Stimulated activated CD8-positive, alpha-beta memory T cell treated with anti-CD3 and anti-CD28 coated beads, Interleukin-12 subunit alpha, Interleukin-12 subunit beta, amount 100 ng/mL, for 1 hour (primary cell): ENCODE measurements around the gene POGZ.
"Not testable (repeated sequence)": the region's sequence is repeated elsewhere in the genome, so short reads cannot be mapped to it uniquely, and the experiment has no call there.

Source experiments
- DNase-seq: peaks from one replicate; pipeline ENCODE4 v3.0.0-alpha.2; 2020; ENCODE audit warnings: low read depth

POGZ gene

DNA sequence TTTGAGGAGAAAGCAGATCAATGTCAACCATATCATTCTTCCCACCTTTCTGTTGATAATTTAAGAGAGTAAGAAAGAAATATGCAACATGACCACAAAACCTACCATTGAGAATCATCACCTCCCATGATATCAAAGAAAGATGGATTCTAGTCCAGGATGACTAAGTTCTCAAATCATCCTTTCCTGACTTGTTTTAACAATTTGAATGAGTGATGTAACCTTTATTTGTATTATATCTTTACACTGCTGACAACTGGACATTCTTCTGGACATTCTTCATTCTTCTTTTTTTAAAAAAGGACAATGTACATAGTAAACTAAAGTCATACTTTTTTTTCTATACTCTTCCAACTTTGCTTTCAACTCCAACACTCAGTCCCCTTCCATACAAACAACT is 50.4 kb downstream of the POGZ start:
- DNase-seq, result no peak

GRCh38 chr1:151407304-151407703 is 52.0 kb downstream of the POGZ start:
- DNase-seq, result no peak

GRCh38 chr1:151406176-151406575 is 53.1 kb downstream of the POGZ start:
- no peak for DNase-seq

DNA sequence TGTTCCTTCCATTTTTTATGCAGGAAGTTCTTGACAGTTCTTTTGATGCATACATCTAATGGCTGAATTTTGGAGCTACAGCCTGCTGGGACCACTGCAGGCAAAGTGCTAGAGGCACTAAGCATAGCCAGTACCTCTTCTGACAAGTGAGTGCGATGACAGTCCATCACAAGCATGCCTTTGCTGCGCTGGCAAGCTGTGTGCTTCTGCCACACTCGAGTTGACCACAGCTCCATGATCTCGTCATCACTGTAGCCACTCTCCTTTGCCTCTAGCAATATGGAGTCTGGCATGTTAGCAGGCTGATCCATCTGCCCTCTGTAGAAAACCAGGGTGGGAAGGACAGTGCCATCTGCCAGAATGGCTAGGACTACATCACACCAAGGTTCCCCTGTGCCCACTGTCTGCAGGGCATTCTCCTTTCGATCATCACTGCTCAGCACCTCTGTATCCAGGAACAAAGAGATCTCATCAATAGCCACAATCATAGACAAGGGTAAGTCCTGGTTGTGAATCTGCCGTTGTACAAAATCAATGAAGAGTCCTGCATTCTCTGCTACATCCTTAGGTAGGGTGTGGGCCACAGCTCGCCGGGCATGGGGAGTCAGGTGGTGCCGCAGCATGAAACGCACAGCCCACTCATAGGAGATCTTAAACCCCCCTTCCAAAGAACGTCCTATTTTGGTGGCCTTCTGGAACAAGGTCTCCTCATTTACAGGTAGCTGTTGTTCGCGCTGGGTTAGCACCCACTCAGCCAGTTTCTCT is 53.9 kb downstream of the POGZ start:
- DNase-seq, result no peak

DNA sequence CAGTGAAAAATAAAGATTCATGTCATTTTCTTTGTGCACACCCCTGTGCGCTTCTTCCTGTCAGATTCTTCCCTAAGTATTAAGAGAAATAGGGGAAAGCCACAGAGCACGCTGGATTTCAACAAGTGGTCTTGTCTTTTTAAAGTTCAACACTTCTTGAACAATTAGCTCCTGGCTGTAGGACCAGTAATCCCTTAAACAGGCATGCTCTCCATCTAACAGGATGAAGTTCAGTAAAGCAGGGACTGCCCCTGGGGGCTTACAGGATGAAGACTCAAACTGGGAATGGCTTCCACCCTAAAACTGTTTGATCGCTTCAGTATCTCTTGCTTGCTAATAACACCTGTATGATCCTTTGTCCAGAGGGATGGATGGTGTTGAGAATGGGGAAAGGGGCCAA is 55.7 kb downstream of the POGZ start:
- no peak for DNase-seq

- no peak for DNase-seq
Measured at GRCh38 chr1:151402764-151403163, 56.5 kb downstream of the POGZ start.

- DNase-seq, result no peak
Measured at GRCh38 chr1:151401860-151402259, 57.4 kb downstream of the POGZ start.

GRCh38 chr1:151401125-151401788 is 58.0 kb downstream of the POGZ start:
- no peak for DNase-seq

GRCh38 chr1:151399324-151400171 is 59.7 kb downstream of the POGZ start, which contains the start of gene PSMB4:
Gene PSMB4, plus strand, starts transcription at chr1:151399573. Its CDS starts 15 bp downstream, at chr1:151399588.
- peak; percentile 71 for DNase-seq

- DNase-seq, result not testable (repeated sequence)
Measured at GRCh38 chr1:151396265-151396664, 63.0 kb downstream of the POGZ start.

DNA sequence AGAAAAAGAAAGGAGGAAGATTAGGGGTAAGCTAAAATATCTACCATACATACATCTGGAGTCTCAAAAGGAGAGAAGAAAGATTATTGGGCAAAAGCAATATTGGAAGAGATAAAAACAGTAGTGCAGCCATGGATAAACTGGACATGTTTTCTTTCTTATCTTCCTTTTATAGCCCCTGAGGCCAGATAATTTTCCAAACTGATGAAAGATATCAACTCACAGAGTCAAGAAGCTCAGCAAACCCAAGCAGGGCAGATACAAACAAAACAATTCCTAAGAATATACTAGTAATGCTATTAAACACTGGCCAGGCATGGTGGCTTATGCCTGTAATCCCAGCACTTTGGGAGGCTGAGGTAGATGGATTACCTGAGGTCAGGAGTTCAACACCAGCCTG is 65.7 kb downstream of the POGZ start:
- no peak for DNase-seq

- no peak for DNase-seq
Measured at GRCh38 chr1:151391079-151391563, 68.2 kb downstream of the POGZ start.

GRCh38 chr1:151390221-151391078 is 68.8 kb downstream of the POGZ start:
- DNase-seq, result not testable (repeated sequence)

GRCh38 chr1:151386002-151386401 is 73.3 kb downstream of the POGZ start:
- no peak for DNase-seq

- DNase-seq, result no peak
Measured at GRCh38 chr1:151384584-151384983, 74.7 kb downstream of the POGZ start.

- DNase-seq, result no peak
Measured at GRCh38 chr1:151377150-151377884, 82.0 kb downstream of the POGZ start.

- DNase-seq, result no peak
Measured at GRCh38 chr1:151373196-151373595, 86.1 kb downstream of the POGZ start.

DNA sequence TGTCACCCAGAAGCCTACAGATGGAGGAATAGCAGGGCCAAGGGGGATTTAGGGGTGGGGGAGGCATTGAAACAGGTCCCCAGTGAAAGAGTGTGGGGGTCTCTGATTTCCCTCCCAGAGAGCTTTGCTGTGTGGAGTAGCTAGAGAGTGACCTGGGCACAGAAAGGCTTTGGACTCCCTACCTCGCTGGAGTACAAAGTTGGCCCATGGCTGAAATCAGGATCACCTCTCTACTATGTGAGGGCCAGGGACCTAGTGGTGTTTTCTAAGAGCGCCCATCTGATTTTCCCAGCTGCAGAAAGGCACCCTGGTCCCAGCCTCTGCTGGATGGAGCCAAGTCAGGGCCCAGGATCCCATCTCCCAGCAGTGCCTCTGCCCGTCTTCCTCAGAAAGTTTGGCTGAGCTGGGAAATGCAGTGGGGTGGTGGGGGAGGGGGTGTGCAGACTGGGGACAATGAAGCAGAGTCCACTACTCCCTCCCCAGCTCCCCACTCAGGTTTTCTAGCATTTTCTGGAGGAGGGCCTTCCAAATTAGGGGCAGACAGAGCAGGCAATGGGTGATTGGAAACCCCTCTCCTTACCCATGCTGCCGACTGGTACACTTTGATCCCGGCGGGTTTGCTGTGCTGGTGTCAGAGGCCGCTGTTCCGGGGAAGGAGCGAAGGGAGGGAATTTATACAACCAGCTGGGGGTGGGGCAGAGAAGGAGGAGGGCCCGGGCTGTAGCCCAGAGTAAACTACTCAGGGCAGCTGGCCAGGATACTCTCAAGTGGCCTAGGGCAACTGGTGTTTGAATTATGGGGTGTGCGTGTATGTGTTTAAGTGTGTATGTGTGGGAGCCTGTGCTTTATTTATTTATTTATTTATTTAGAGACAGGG is 87.0 kb downstream of the POGZ start, which contains the start of gene SELENBP1:
Gene SELENBP1, minus strand, starts transcription at position 648 of the 877 bp plus-strand sequence. Its CDS starts 64 bp downstream, at position 584.
- no peak for DNase-seq

DNA sequence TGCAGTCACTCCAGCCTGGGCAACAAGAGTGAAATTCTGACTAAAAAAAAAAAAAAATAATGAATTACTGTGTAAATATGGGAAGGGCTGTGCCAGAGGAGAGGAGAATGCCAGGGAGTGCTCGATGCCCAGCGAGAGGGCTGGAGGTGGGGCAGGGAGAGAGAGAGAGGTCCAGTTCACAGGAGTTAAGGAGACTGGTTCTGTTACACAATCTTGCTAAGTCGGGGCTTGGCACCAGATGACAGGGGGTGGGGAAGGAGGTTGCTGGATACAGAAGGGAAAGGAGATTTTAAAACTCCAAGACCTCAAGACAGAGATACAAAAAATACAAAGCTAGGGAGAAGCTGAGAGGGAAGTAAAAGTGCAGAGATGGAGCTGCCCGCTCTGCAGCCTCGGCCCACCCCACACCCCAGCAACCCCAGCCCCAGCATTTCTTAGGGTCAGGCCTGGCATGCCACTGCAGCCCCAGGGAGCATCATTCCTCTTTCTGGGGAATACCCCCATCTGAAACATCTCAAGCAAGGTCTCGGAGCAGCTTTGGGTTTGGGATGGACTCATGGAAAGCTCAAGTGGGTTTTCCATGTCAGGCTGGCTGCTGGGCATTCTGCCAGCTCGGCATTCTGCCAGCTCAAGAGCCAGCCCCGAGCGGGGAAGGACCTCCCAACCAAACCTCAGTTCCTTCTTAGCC is 87.8 kb downstream of the POGZ start:
- no peak for DNase-seq
